ENCODE measurements around the gene LCP2.

DNA sequence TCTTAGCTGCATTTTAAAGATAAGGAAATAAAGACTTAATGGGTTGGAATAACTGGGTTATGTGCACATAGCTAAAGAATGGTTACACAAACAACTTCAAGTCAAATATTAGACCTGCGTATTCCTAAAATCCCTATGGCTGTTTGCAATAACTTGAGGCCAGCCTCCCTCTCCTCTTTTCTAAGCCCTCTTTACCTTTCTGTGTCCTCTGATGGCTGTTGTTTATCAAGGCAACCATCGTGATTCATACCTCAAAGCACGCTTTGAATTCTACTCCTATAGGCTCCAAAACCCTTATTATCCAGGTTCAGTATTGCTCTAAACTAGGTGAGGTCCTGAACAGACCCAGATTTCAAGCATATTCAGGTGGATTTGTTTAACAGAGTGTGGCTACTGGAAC is 45.6 kb upstream of the LCP2 start:
- TF ChIP-seq CTCF (IDR thresholded peaks at IDR 0.05) (no peak), POLR2A (IDR thresholded peaks at IDR 0.05) (no peak)

Data from esophagus squamous epithelium (tissue), 4 donors.